ENCODE data around the gene ABAT. TPM values are rescaled to one million over a fixed set of nuclear protein-coding genes. Genes with fewer than 3 reads are reported as not detected.

ABAT gene
- total RNA-seq, 1 experiment from 2014 or later, result 7.3 TPM

- H3K14ac ChIP-seq (ENCODE audit: insufficient read depth, low read length), result no peak overlapping the region
- no peak overlapping the region for H2BK20ac ChIP-seq (ENCODE audit: low read depth, low read length, poor library complexity, severe bottlenecking)
- H2BK15ac ChIP-seq (ENCODE audit: low read depth, low read length), result no peak overlapping the region
- Mint-ChIP-seq H3K4me1 (peaks cover 6% of the 10 kb centered on the region in 2 experiments; a peak in 3 of 4 replicates), H3K4me3 (no peak overlapping the region), H3K36me3 (ENCODE audit: insufficient read depth in 1 of 3, low read depth in 3 of 3) (peaks cover 29 to 40% (median 37%) of the 10 kb centered on the region in 3 experiments; a peak in 6 of 7 replicates), H3K9me3 (peaks cover 0 to under 1% of the 10 kb centered on the region in 2 experiments; a peak in 1 of 5 replicates), H3K27ac (no peak overlapping the region; a peak in 1 of 7 replicates), H3K27me3 (ENCODE audit: low read depth) (no peaks in the 10 kb centered on the region; the same call in 1 of the 2 replicates)
- H2BK120ac ChIP-seq (ENCODE audit: low read depth, low read length, poor library complexity, severe bottlenecking), result no peak overlapping the region
- H3K79me1 ChIP-seq (ENCODE audit: insufficient read depth, low read depth, low read length, poor library complexity, severe bottlenecking), result no peaks in the 10 kb centered on the region
- H2BK12ac ChIP-seq (ENCODE audit: insufficient read length, low read depth, low read length), result no peak overlapping the region
- H3K4ac ChIP-seq (ENCODE audit: low read depth, low read length), result no peak overlapping the region
- no peaks in the 10 kb centered on the region for H4K20me1 ChIP-seq (ENCODE audit: control insufficient read depth, insufficient read depth, insufficient read length)
- no peak overlapping the region for H2BK5ac ChIP-seq (ENCODE audit: insufficient read length, low read length)
- H3K9ac ChIP-seq (ENCODE audit: extremely low read depth, insufficient read length, low read length), result no peak overlapping the region
- TF ChIP-seq, protein P1, sequence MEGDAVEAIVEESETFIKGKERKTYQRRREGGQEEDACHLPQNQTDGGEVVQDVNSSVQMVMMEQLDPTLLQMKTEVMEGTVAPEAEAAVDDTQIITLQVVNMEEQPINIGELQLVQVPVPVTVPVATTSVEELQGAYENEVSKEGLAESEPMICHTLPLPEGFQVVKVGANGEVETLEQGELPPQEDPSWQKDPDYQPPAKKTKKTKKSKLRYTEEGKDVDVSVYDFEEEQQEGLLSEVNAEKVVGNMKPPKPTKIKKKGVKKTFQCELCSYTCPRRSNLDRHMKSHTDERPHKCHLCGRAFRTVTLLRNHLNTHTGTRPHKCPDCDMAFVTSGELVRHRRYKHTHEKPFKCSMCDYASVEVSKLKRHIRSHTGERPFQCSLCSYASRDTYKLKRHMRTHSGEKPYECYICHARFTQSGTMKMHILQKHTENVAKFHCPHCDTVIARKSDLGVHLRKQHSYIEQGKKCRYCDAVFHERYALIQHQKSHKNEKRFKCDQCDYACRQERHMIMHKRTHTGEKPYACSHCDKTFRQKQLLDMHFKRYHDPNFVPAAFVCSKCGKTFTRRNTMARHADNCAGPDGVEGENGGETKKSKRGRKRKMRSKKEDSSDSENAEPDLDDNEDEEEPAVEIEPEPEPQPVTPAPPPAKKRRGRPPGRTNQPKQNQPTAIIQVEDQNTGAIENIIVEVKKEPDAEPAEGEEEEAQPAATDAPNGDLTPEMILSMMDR (conservative IDR thresholded peaks at IDR 0.05), result no peak
- no peak overlapping the region for H4K8ac ChIP-seq (replicated peaks; ENCODE audit: insufficient read length, low read depth, low read length)
- H3K56ac ChIP-seq (ENCODE audit: insufficient read length, low read depth, low read length), result no peak overlapping the region
- no peak overlapping the region for H3K27ac ChIP-seq (ENCODE audit: insufficient read length, low read depth, low read length)
- no peak overlapping the region for H2AK5ac ChIP-seq (ENCODE audit: insufficient read length, low read length)
- no peak overlapping the region for H2AFZ ChIP-seq (ENCODE audit: low read length)
- no peaks in the 10 kb centered on the region for H3K23me2 ChIP-seq (ENCODE audit: insufficient read length, low read depth, low read length, poor library complexity, severe bottlenecking)
- no CpG with 5 or more reads among the region's 8 CpGs for WGBS (ENCODE audit: extremely low coverage, insufficient read length, low lambda C conversion rate)
- no peaks in the 10 kb centered on the region for H3K9me3 ChIP-seq (ENCODE audit: control insufficient read depth, low read depth, low read length)
- H4K91ac ChIP-seq (ENCODE audit: insufficient read length, low read depth, low read length), result no peak overlapping the region
- H3T11ph ChIP-seq (ENCODE audit: low read length), result no peak overlapping the region
- H3K23ac ChIP-seq (ENCODE audit: insufficient read length, low read depth, low read length), result no peak overlapping the region
- H3K18ac ChIP-seq (ENCODE audit: insufficient read length, low read depth, low read length), result no peak overlapping the region
- no peak overlapping the region for H4K5ac ChIP-seq (ENCODE audit: insufficient read length, low read depth, low read length)
- no peaks in the 10 kb centered on the region; the same call in 1 of the 2 replicates for H3K4me1 ChIP-seq (ENCODE audit: insufficient read depth, low read length)
- no peaks in the 10 kb centered on the region for H3K79me2 ChIP-seq (ENCODE audit: insufficient read depth, low read length)
- H3K27me3 ChIP-seq (ENCODE audit: insufficient read depth, low read length), result no peaks in the 10 kb centered on the region
- DNase-seq, result no peak
- no peak overlapping the region for H3K4me2 ChIP-seq (ENCODE audit: insufficient read depth, insufficient read length, low read length)
Observed at GRCh38 chr16:8649829-8650554, 24.4 kb upstream of the ABAT start.
